ENCODE data around the gene BTBD16. TPM values are rescaled to one million over a fixed set of nuclear protein-coding genes. Genes with fewer than 3 reads are reported as not detected.

The BTBD16 gene
- total RNA-seq, 1 experiment from 2014 or later: not detected

DNA sequence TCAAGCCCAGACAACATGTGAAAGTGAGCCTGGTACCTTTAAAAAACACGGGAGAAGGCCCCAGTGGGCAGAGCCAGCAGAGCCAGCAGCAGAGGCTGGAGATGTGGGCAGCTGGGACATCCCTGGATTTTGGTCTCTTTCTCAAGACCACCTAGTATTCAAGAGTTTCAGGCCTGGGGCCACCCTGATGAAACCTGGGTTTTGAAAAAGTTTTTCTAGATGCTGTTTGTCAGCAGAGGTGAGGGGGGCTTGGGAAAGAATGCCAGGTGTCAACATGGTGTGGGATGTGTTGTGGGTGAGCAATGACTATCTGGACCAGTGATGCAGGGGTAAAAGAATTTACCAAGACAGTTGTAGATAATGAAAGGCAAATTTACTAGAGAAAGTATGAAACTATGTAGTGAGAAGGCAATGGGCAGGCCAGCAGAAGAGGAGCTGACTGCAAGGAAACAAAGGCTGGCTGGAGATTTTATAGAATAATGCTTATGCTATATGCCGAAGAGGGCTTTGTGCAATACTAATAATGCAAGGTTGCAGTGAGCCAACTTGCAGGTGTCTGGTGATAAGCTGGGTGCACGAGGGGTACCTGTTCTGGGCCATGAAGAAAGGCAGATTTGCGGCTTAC lies 75.3 kb downstream of the BTBD16 start:
- peaks cover 41 to 44% of the 10 kb centered on the region in 2 experiments for H3K9me3 Mint-ChIP-seq
- no peak overlapping the region for H3K4ac ChIP-seq (ENCODE audit: low read depth, low read length)

More for the DNA sequence above, 75.3 kb downstream of the BTBD16 start:
- no CpG with 5 or more reads among the region's 4 CpGs for WGBS (ENCODE audit: extremely low coverage, insufficient read length, low lambda C conversion rate)
- no peak overlapping the region for H2BK12ac ChIP-seq (ENCODE audit: insufficient read length, low read depth, low read length)
- no peaks in the 10 kb centered on the region for H3K27me3 ChIP-seq (ENCODE audit: insufficient read depth, low read length)
- H2AFZ ChIP-seq (ENCODE audit: low read length): no peak overlapping the region
- no peaks in the 10 kb centered on the region for H3K79me2 ChIP-seq (ENCODE audit: insufficient read depth, low read length)
- no peak overlapping the region for H2BK5ac ChIP-seq (ENCODE audit: insufficient read length, low read length)
- H3K79me1 ChIP-seq (ENCODE audit: insufficient read depth, low read depth, low read length, poor library complexity, severe bottlenecking): no peaks in the 10 kb centered on the region
- H3K9me3 ChIP-seq (ENCODE audit: control insufficient read depth, low read depth, low read length): peaks cover 11% of the 10 kb centered on the region
- no peak overlapping the region for H3K4me2 ChIP-seq (ENCODE audit: insufficient read depth, insufficient read length, low read length)
- no peak overlapping the region for H3K23ac ChIP-seq (ENCODE audit: insufficient read length, low read depth, low read length)
- no peak overlapping the region for H2AK5ac ChIP-seq (ENCODE audit: insufficient read length, low read length)
- no peak overlapping the region for H3K18ac ChIP-seq (ENCODE audit: insufficient read length, low read depth, low read length)
- H2BK15ac ChIP-seq (ENCODE audit: low read depth, low read length): no peak overlapping the region
- peaks cover 4% of the 10 kb centered on the region; the same call in 1 of the 2 replicates for H3K4me1 ChIP-seq (ENCODE audit: insufficient read depth, low read length)
- no peak overlapping the region for H3K9ac ChIP-seq (ENCODE audit: extremely low read depth, insufficient read length, low read length)
- peaks cover 16 to 37% (median 29%) of the 10 kb centered on the region in 3 experiments for H3K36me3 Mint-ChIP-seq (ENCODE audit: insufficient read depth in 1 of 3, low read depth in 3 of 3)
- H3K23me2 ChIP-seq (ENCODE audit: insufficient read length, low read depth, low read length, poor library complexity, severe bottlenecking): no peaks in the 10 kb centered on the region
- H3T11ph ChIP-seq (ENCODE audit: low read length): no peak overlapping the region
- H2BK20ac ChIP-seq (ENCODE audit: low read depth, low read length, poor library complexity, severe bottlenecking): no peak overlapping the region
- no peak overlapping the region for H3K4me3 Mint-ChIP-seq
- H4K5ac ChIP-seq (ENCODE audit: insufficient read length, low read depth, low read length): no peak overlapping the region
- no peak overlapping the region for H3K27ac Mint-ChIP-seq
- no peak for DNase-seq
- H2BK120ac ChIP-seq (ENCODE audit: low read depth, low read length, poor library complexity, severe bottlenecking): no peak overlapping the region
- H4K91ac ChIP-seq (ENCODE audit: insufficient read length, low read depth, low read length): no peak overlapping the region
- H3K56ac ChIP-seq (ENCODE audit: insufficient read length, low read depth, low read length): no peak overlapping the region
- H3K14ac ChIP-seq (ENCODE audit: insufficient read depth, low read length): no peak overlapping the region
- TF ChIP-seq, protein P1, sequence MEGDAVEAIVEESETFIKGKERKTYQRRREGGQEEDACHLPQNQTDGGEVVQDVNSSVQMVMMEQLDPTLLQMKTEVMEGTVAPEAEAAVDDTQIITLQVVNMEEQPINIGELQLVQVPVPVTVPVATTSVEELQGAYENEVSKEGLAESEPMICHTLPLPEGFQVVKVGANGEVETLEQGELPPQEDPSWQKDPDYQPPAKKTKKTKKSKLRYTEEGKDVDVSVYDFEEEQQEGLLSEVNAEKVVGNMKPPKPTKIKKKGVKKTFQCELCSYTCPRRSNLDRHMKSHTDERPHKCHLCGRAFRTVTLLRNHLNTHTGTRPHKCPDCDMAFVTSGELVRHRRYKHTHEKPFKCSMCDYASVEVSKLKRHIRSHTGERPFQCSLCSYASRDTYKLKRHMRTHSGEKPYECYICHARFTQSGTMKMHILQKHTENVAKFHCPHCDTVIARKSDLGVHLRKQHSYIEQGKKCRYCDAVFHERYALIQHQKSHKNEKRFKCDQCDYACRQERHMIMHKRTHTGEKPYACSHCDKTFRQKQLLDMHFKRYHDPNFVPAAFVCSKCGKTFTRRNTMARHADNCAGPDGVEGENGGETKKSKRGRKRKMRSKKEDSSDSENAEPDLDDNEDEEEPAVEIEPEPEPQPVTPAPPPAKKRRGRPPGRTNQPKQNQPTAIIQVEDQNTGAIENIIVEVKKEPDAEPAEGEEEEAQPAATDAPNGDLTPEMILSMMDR (conservative IDR thresholded peaks at IDR 0.05): no peak
- no peaks in the 10 kb centered on the region for H4K20me1 ChIP-seq (ENCODE audit: control insufficient read depth, insufficient read depth, insufficient read length)
- peaks cover 42 to 50% of the 10 kb centered on the region in 2 experiments for H3K4me1 Mint-ChIP-seq
- no peak overlapping the region for H4K8ac ChIP-seq (replicated peaks; ENCODE audit: insufficient read length, low read depth, low read length)
- H3K27me3 Mint-ChIP-seq (ENCODE audit: low read depth): peaks cover 24% of the 10 kb centered on the region
- no peak overlapping the region for H3K27ac ChIP-seq (ENCODE audit: insufficient read length, low read depth, low read length)
